ENCODE measurements around the gene MT1G.

DNA sequence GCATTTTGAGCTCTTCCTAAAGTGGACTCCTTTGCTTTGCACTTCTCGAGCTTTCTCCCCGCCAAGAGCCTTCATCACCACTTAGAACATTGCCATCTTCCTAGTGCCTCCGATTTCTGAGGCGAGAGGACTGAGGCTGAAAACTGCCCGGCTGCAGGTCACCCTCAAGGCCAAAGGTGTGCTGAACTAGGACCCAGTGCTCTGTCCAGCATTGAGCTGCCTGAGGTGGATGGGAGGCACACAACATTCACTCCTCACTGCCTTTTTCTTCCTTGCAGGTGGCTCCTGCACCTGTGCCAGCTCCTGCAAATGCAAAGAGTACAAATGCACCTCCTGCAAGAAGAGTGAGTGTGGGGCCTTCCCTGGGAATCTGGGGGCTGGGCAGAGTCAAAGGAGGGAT is 24.0 kb downstream of the MT1G start:
- TF ChIP-seq, protein P1, sequence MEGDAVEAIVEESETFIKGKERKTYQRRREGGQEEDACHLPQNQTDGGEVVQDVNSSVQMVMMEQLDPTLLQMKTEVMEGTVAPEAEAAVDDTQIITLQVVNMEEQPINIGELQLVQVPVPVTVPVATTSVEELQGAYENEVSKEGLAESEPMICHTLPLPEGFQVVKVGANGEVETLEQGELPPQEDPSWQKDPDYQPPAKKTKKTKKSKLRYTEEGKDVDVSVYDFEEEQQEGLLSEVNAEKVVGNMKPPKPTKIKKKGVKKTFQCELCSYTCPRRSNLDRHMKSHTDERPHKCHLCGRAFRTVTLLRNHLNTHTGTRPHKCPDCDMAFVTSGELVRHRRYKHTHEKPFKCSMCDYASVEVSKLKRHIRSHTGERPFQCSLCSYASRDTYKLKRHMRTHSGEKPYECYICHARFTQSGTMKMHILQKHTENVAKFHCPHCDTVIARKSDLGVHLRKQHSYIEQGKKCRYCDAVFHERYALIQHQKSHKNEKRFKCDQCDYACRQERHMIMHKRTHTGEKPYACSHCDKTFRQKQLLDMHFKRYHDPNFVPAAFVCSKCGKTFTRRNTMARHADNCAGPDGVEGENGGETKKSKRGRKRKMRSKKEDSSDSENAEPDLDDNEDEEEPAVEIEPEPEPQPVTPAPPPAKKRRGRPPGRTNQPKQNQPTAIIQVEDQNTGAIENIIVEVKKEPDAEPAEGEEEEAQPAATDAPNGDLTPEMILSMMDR (IDR thresholded peaks at IDR 0.05), result 0 out of 2 replicates have a peak, but pooled peaks have one; percentile 28
- TF ChIP-seq POLR2AphosphoS5 (IDR thresholded peaks at IDR 0.05; ENCODE audit: low read depth, low read length), result no peak

Data from Panc1 (cell line).